NAMALWA (cell line): ENCODE measurements around the gene TOMM40L.
A peak's percentile ranks its signal among the peaks of the same experiment; 100 is the strongest.

ENCODE experiments used
- DNase-seq: peaks from one replicate; pipeline ENCODE4 v3.0.0-alpha.2; 2015; ENCODE audit warnings: low spot score

Gene TOMM40L

DNA sequence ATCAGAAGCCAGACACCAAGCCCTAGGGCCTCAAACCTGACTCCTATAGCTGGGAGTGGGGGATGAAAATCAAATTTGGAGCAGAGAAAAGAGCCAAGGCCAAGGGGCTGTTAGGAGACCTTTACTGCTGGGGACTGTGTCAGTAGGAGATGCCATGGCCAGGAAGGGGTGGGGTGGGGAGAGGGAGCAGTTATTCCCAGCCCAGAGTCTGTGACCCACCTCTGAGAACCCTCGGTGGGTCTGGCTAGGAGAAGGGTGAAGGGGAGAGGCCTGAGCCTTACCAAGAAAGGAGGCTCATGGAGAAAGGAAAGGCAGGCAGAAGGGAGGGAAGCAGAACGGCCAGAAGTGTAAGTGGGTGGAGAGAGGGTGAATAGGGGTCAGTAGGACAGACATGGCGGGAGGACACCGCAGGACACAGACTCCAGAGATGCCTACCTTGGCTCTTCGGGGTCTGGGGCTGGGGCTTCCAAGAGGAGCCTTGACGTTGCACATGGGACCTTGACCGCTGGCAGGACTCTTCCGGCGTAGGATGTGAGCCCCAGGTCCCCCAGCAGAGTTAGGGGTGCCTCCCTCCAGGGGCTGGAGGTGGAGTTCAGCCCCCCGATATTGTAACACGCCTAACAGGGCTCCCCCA lies 28.2 kb upstream of the TOMM40L start:
- no peak for DNase-seq

DNA sequence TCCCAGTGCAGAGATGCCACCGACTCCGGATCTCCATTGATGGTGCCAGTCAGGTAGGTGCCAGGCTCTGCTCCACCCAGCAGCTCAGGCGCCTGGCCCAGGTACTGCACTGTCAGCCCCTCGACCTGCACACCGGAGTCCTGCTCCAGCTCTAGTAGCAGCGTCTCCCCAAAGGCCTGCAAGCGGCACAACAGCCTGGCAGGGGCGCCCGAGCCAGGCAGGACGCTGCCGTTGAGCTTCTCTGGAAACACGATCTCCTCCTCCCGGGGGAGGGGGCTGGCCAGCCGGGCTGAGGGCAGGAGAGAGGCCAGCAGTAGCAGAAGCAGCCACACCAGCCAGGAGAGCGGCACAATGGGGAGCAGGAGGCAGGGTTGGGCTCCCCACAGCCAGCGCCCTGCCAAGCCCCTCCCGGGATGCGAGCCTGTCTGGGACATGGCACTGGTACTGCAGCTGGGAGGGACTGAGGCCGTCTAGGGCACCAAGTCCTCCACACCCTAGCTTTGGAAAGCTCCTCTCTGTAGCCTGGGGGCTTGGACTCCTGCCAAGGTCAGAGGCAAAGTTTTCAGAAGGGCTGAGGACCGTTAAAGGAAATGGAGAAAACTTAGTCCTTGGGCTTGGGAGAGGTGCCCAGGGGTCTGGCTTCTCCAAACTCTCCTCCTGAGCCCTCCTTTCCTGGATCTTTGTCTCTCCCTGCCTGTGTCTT lies 27.5 kb upstream of the TOMM40L start:
- DNase-seq, result no peak

GRCh38 chr1:161198897-161199431 lies 26.9 kb upstream of the TOMM40L start, which contains the start of gene ADAMTS4:
Gene ADAMTS4, minus strand, starts transcription at chr1:161199054. Its CDS starts 427 bp downstream, at chr1:161198627.
- no peak for DNase-seq

DNA sequence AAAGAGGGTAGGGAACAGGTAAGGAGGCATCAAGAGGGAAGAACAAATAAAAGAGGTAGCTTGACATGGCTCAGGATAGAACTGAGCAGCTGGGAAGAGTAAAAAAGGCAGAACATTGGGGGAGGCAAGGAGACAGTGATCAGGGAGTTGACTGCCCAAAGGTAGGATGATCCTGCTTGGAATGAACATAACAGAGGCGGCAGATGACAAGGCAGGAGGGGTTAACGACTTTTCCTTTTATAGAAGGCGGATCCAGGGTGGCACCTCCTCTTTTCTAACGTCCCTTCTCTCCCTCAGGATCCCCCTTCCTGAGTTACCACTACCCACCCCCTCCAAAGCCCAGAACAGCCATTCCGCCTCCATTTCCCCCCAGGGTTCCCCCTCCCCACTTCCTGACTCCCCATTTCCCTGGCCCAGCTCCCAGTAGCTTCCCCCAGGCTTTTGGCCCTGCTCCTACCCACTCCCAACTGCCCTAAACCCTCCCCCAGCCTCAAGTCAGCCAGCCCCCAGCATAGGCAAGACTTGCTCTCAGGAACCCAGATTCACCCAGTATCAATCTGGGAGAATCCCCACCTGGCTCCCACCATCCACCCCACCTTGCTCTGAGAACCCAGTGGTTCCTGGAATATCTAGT lies 26.2 kb upstream of the TOMM40L start:
- no peak for DNase-seq

DNA sequence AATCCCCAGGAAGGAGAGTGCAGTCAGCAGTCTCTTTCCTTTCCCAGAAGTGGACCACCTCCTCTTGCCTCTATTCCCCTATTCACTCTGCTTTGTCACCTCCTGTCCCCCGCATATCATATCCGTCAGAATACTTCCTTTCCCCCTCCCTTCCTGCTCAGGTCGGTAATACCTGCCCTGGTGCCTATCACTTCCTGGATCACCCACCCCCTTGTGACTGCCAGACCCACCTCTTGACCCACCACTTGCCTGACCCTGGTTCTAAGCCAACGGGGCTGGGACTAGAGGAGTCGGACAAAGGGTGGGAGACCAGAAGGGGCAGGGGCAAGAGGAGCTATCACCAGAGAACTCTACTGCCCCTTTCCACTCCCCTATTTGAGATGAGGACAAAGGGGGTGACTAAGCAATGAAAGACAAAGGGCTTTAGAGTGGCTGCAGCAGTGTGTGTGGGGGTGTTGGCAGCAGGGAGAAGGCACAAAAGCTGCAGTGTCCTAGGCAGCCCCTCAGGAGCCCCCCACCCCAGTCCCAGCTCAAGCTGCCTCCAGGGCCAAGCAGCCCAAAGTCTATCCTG lies 25.4 kb upstream of the TOMM40L start:
- DNase-seq, result no peak

GRCh38 chr1:161200992-161201835 lies 24.6 kb upstream of the TOMM40L start:
- no peak for DNase-seq

GRCh38 chr1:161201836-161202712 lies 23.8 kb upstream of the TOMM40L start, which contains the start of gene NDUFS2:
Gene NDUFS2, plus strand, starts transcription at chr1:161202367. Its CDS starts 19 bp downstream, at chr1:161202386.
- peak; percentile 100 for DNase-seq

DNA sequence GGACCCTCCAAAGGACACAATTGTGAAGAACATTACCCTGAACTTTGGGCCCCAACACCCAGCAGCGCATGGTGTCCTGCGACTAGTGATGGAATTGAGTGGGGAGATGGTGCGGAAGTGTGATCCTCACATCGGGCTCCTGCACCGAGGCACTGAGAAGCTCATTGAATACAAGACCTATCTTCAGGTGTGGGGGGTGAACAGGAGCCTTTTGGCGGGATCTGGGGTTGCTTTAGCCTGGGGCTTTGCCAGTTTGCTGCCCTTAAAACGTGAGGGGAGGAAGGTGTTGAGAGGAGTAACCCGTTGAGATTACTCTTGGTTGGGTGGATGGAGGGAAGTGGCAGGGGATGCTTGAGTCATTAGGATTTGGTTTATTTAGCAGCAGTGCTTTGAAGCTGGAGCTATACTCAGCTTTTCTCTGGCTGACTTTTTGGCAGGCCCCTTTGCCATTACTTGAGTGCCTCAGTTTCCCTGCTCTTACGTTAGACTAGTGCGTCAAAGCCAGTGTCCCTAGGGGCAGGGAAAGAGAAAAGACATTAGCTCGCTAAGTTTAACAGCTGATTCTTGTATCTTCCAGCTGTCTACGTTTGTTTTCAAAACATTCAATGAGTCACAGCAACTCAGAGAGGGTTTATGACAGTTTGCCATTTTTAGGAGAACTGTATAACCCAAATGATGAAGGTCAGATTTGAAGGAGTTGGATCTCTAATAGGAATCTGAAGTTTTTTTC lies 19.3 kb upstream of the TOMM40L start:
- no peak for DNase-seq

DNA sequence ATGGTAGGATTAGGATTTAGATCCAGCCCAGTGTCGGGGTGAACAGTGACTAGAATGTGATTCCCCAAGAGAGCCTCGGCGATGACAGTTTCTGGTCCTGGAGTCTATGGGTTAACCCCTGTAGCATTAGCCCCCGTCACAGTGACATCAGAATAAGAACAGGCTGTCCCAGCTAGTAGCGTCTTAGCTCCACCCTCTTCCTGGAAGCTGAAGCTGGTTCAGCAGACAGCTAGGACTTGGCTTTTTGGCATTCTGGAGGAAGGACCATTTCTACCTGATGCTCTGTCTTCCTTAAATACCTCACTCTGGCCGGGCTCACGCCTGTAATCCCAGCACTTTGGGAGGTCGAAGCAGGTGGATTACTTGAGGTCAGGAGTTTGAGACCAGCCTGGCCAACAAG lies 18.7 kb upstream of the TOMM40L start:
- no peak for DNase-seq

DNA sequence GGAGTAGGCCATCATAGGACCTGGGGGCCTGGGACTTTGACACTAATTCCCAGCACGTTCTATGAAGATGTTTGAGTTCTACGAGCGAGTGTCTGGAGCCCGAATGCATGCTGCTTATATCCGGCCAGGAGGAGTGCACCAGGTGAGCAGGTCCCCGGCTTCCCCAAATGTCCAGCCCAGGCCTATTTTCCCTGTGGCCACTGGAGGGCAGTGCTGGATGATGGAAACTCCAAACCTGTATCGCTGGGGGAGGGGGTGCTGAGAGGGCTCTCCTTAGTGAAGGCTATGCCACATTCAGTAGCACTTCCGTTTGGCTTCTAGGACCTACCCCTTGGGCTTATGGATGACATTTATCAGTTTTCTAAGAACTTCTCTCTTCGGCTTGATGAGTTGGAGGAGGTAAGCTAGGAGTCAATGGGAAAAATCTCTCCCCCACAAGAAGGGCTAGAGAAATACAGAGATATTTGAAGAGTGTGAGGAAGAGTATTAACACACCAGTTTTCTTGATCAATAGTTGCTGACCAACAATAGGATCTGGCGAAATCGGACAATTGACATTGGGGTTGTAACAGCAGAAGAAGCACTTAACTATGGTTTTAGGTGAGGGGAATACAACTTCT lies 16.0 kb upstream of the TOMM40L start:
- peak; percentile 94 for DNase-seq

GRCh38 chr1:161214369-161214768 lies 11.5 kb upstream of the TOMM40L start:
- no peak for DNase-seq

- no peak for DNase-seq
Measured at GRCh38 chr1:161215076-161215475, 10.8 kb upstream of the TOMM40L start, which contains the start of gene FCER1G. Gene FCER1G, plus strand, starts transcription at chr1:161215295. Its CDS starts 27 bp downstream, at chr1:161215322.

DNA sequence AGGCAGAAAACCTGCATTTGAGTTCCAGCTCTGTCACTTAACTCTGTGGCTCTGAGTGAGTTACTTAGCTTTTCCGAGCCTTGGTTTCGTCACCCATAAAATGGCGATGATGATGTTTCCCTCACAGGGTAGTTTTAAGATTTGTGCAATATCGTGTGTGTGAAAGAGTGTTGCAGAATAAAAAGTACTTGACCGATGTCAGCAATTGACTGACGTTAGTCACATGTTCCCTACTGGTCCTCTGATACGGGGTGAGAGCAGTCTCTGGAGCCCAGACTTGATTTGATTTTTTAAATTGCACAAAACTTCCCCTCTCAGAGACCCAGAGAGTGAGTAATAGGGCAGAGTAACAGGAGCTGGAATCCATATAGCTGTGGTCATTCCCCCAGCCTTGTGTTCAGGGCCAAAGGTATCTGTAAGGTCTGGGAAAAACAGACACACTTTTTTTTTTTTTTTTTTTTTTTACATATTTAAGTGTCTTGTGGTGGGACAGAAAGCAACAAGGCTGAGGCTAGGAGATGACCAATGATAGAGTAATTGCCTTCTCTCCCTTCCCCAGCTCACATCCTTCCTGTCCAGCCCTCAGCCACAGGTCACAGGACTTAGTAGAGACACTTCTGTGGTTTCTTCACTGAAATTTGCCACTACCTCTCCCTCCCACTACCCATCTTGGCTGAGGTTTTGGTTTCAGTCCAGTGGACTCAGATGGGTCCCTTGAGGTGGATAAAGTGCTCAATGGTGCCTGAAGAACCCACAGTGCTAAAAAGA lies 8.7 kb upstream of the TOMM40L start:
- DNase-seq, result peak; percentile 80

GRCh38 chr1:161217831-161218230 lies 8.0 kb upstream of the TOMM40L start:
- DNase-seq, result no peak

DNA sequence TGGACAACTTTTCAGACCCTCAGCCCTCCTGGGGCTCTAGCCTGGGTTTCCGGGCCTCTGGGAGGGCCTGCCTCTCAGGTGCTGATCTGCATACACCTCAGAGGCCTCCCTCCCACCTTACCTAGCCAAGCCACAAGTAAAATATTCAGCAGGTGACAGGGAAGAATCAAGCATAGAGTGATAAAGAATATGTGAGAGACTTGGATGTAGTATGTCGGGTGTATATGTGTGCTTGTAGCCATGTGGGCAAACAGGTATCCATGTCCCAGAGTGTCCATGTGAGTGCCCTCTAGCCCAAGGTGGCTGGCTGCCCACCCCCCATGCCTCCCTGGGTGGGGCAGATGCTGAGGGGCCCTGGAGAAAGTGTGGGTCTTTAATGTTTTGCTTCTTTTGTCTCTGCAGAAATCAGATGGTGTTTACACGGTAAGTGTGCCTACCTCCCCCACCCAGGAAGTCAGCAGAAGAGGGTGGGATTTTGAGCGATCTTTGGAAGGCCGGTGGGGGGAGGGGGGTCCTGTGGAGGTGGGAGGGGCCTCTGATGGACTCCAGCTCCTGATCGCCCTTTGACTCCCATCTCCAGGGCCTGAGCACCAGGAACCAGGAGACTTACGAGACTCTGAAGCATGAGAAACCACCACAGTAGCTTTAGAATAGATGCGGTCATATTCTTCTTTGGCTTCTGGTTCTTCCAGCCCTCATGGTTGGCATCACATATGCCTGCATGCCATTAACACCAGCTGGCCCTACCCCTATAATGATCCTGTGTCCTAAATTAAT lies 7.4 kb upstream of the TOMM40L start:
- no peak for DNase-seq

DNA sequence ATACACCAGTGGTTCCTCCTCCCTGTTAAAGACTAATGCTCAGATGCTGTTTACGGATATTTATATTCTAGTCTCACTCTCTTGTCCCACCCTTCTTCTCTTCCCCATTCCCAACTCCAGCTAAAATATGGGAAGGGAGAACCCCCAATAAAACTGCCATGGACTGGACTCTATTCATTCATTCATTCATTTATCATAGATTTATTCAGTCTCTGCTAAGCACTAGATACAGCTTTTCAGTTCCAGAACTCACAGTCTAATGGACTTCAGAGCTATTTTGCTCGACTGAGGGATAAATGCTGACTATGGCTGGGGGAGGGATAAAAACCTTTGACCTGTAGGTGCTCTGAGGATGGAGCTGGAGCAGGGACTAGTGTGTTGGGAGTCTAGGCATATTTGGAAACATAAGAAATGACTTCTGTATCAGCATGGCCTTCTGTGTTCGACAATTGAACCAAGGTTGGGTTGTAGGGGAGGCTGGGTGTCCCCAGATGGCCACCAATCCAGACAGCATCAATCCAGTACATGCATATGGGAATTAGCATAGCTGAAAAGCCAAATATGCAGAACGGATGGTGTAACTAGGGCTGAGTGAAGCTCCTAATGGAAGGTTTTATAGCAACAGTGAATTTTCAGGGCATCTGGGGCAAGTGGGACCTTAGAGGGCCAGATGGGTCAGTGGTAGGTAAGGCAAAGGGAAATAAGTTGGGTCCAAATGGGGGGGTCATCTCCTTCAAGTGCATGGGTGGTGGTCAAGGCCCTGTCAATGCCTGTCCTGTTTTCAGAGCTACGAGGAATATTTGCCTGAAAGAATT lies 6.6 kb upstream of the TOMM40L start:
- no peak for DNase-seq

DNA sequence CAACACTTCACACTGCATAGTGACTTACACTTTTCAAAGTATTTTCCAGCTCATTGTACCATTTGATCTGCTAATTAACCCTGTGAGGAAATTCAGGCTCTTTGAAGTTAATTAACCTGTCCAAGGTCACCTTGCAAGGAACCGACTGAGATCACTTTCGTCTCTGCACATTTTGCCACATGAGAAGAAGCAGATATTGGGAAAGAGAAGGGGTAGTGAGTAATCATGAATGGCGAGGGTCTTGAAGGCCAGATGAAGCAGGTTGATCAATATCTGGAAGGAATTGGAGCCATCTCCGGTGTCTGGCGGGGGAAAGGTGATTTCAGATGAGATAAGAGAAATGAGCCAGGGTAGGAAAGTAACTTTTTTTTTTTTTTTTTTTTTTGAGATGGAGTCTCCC lies 5.9 kb upstream of the TOMM40L start:
- DNase-seq, result no peak
